ENCODE results near the gene PPFIBP1.

- TF ChIP-seq POLR2A (IDR thresholded peaks at IDR 0.05): no peak
- TF ChIP-seq CTCF (IDR thresholded peaks at IDR 0.05): no peak
- TF ChIP-seq EP300 (IDR thresholded peaks at IDR 0.05): no peak
Measured at GRCh38 chr12:27523305-27523641, 733 bp upstream of the PPFIBP1 start.
